Gastrocnemius medialis (tissue), 4 donors: ENCODE results near the gene TNNT1.

Experiments used
- POLR2A ChIP-seq, 2 donors: fragments of 450-650 bp; IDR thresholded peaks; one replicate each; pipeline ENCODE4 v1.6.1; 2017; ENCODE audit warnings: antibody characterized with exemption in 2 of 2, mild to moderate bottlenecking in 2 of 2, moderate library complexity in 2 of 2
- TF ChIP-seq, protein P1 (sequence below), 5 experiments: fragments of 450-650 bp in 3 of 5; fragments of 200-600 bp in 2 of 5; sonication (generic) in 2 of 5; IDR thresholded peaks in 4 of 5; conservative IDR thresholded peaks in 1 of 5; 1 replicate in 4 of 5; 2 replicates in 1 of 5; pipeline ENCODE4 v1.5.1; 2016 to 2019; ENCODE audit warnings: antibody characterized with exemption in 5 of 5, mild to moderate bottlenecking in 3 of 5, moderate library complexity in 3 of 5

DNA sequence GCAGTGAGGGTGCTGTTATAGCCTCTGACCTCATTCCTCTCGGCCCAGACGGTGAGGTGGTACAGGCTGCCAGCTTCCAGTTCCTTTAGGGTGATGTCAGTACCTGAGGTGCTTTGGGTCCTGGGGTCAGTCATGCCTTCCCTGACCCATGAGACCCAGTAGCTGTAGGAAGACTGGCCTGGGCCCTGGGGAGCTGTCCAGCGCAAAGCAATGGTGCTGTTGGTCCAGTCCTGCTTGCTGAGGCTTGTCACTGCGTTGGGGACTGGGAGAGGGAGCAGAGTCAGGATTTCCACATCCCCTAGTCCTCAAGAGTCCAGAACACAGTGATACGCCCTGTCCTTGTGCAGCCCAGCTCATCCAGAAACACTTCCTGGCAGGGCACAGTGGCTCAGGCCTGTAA is 49.6 kb upstream of the TNNT1 start:
- TF ChIP-seq, protein P1, sequence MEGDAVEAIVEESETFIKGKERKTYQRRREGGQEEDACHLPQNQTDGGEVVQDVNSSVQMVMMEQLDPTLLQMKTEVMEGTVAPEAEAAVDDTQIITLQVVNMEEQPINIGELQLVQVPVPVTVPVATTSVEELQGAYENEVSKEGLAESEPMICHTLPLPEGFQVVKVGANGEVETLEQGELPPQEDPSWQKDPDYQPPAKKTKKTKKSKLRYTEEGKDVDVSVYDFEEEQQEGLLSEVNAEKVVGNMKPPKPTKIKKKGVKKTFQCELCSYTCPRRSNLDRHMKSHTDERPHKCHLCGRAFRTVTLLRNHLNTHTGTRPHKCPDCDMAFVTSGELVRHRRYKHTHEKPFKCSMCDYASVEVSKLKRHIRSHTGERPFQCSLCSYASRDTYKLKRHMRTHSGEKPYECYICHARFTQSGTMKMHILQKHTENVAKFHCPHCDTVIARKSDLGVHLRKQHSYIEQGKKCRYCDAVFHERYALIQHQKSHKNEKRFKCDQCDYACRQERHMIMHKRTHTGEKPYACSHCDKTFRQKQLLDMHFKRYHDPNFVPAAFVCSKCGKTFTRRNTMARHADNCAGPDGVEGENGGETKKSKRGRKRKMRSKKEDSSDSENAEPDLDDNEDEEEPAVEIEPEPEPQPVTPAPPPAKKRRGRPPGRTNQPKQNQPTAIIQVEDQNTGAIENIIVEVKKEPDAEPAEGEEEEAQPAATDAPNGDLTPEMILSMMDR (IDR thresholded peaks at IDR 0.05 in 4 of 5, conservative IDR thresholded peaks at IDR 0.05 in 1 of 5) = no peak
- no peak for TF ChIP-seq POLR2A (IDR thresholded peaks at IDR 0.05)
